NCI-H446 treated with DMSO at 0.1 percent for 48 hours (cell line): ENCODE data around the gene GRAMD4.

Source experiments
- DNase-seq: peaks from one replicate; lab custom pipeline; 2025; lab: John Stamatoyannopoulos, UW

The GRAMD4 gene

GRCh38 chr22:46725096-46725495 is 104.9 kb downstream of the GRAMD4 start:
- no peak for DNase-seq

DNA sequence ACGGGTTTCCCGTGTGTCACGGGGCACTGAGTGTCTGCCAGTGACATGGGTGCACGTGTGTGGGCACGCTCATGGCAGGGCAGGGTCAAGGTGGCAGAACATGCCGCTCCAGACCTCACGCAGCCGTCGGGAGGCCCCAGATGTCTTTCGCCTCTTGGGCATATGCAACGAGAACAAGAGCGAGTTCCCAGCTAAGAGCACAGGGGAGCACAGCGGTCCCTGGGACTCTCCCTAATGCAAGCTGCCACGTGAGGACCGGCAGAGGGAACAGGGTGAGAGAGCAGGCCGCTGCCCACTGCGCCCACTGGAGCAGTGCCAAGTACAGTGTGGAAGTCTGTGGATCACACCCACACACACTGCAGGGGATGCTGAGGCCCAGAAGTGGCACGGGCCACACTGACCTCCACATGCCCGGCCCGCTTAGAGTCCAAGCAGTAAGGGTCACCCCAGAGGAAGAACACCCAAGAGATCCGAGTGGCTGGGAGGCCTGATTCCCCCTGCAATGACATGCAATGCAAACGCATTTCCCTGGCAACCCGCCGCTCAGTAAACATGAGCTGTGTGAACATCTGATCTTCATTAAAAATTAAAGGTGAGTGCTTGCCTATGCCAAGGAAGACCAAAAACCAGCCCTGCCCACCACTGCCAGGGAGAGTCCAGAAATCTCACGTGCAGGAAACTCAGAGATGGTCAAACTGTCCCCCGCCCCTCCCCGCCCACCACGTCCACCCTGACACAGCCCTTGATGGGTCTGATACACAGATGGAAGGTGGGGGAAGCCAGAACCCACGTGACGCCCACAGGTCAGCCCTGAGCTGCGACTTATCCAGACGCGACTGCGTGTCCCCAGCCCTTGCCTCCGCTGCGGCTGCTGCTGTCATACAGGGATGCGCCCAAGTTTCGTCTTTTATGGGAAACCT is 106.1 kb downstream of the GRAMD4 start:
- no peak for DNase-seq

DNA sequence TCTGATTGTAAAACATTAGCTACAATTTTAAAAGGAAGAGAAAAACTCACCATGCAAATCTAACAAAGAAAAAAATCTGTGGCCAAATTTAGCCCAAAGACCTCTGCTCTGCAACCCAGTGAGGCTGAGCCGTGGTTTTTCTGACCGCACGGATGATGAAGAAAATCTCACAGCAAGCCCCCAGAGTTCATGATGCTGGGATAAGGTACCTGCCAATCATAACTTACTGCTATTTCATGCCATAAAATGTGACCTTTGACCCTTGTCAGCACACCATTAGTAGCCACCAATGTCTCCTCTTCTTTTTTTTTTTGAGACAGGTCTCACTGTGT is 106.8 kb downstream of the GRAMD4 start:
- DNase-seq: no peak

DNA sequence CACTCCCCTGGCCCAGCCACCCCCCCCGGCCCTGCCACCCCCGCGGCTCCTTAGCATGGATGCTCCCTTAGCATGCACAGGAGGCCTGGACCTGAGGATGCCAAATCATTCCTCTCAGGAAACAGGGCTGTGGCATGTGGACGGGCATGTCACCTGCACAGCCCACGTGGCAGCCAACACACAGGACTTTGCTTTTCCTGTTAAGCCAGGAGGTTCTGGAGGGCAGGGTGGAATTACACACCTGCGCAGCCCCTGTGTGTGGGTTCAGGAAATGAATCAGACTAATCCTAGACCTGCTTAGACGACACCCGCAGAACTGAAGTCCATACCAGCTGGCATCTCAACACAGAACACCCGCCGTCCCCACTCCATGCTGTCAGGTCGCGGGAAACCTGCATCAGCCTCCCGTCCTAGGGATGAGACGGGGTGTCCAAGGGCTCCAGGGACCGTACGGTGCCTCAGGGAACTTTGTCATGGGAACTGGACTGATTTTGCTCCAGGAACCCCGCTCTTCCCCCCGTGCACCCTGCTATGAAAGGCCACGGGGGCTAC is 107.7 kb downstream of the GRAMD4 start:
- no peak for DNase-seq

DNA sequence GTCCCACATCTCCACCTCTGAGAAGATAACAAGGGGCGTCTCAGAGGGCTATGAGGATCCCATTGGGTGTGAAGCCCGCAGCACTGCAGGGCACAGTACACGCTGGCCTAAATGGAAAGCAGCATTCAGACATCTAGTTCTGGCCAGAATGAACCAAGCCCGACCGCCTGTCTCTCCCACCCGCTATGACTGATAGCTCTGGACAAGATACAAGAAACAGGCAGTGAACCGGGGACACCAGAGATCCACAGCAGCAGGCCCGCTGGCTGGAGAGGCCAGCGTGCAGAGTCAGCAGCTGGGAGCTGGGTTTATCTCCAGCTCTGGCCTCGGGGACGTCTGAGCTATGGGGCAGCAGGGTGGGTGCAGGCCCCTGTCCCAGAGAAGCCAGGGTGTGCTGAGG is 108.3 kb downstream of the GRAMD4 start:
- DNase-seq: no peak
